HUES64 (cell line): ENCODE results near the gene HOXB2. TPM values are rescaled to one million over a fixed set of nuclear protein-coding genes. Genes with fewer than 3 reads are reported as not detected.

Experiments used
- H3K27ac ChIP-seq: 2 replicates; pipeline ENCODE4 v1.7.0; 2013; ENCODE audit warnings: low read depth, low read length, inconsistent platforms
- H3K27me3 ChIP-seq: 2 replicates; pipeline ENCODE4 v1.6.1; 2013; ENCODE audit warnings: mild to moderate bottlenecking, low read length; ENCODE audit not compliant: insufficient read depth
- H3K36me3 ChIP-seq: 2 replicates; pipeline ENCODE4 v1.6.1; 2013; ENCODE audit warnings: mild to moderate bottlenecking, low read length; ENCODE audit not compliant: insufficient read depth
- H3K4me1 ChIP-seq: 2 replicates; pipeline ENCODE4 v1.6.1; 2013; ENCODE audit warnings: mild to moderate bottlenecking, low read length, moderate library complexity; ENCODE audit not compliant: insufficient read depth
- H3K4me3 ChIP-seq: 2 replicates; pipeline ENCODE4 v1.5.1; 2013; ENCODE audit warnings: mild to moderate bottlenecking, low read length, moderate library complexity
- H3K9ac ChIP-seq: 2 replicates; pipeline ENCODE4 v1.6.1; 2013; ENCODE audit warnings: mild to moderate bottlenecking, low read depth, low read length
- H3K9me3 ChIP-seq: 2 replicates; pipeline ENCODE4 v1.6.1; 2013; ENCODE audit warnings: low read depth, low read length; ENCODE audit not compliant: insufficient read depth
- WGBS: fragments of 150-250, 120-280 bp; methylation state at CpG from one replicate; pipeline ENCODE4 v1.1.7; 2013; ENCODE audit warnings: missing lambda C conversion rate; 5-methylcytosine and 5-hydroxymethylcytosine counted together
- polyA plus RNA-seq, 2 experiments: library from polyadenylated mRNA; stranded (reverse); fragments of 50-300 nt; gene quantifications; one replicate each; pipeline ENCODE4 v1.2.3, GENCODE V29; 2013

Gene HOXB2
- 24.6 TPM for polyA plus RNA-seq (2013, experiment 1 of 2)
- 44.5 TPM for polyA plus RNA-seq (2013, experiment 2 of 2)

DNA sequence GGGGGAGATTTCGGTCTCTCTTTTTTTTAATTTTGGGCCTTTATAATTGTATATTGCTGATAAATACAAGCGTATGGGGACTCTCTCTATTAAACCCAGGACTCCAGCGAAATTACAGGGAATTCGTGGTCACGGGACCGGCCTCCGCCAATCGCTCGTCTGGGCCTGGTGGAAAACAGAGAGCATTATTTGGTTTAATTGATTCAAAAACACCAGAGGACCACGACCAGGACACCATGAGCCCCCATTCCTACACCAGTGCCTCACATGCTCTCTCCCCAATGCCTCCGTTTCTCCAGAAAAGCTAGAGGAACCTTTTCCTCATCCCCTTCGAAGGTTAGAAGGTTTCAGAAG, at the start of gene HOXB2:
Gene HOXB2 (minus strand): TSS at position 88 of the 354 bp plus-strand sequence. CDS start 198 bp downstream, outside the sequence.
- H3K27me3 ChIP-seq, result peaks cover 100% of the 10 kb centered on the region
- H3K9ac ChIP-seq, result peak within 1 kb of the TSS; percentile 43; the same call in 1 of the 2 replicates
- WGBS, result 14% methylated on average over 11 of the region's 12 CpGs
- peaks cover 63% of the 10 kb centered on the region for H3K4me1 ChIP-seq
- H3K9me3 ChIP-seq, result no peaks in the 10 kb centered on the region
- no peak within 1 kb of the TSS; the same call in 1 of the 2 replicates for H3K27ac ChIP-seq
- no peaks in the 10 kb centered on the region for H3K36me3 ChIP-seq
- H3K4me3 ChIP-seq, result peak within 1 kb of the TSS; percentile 53

DNA sequence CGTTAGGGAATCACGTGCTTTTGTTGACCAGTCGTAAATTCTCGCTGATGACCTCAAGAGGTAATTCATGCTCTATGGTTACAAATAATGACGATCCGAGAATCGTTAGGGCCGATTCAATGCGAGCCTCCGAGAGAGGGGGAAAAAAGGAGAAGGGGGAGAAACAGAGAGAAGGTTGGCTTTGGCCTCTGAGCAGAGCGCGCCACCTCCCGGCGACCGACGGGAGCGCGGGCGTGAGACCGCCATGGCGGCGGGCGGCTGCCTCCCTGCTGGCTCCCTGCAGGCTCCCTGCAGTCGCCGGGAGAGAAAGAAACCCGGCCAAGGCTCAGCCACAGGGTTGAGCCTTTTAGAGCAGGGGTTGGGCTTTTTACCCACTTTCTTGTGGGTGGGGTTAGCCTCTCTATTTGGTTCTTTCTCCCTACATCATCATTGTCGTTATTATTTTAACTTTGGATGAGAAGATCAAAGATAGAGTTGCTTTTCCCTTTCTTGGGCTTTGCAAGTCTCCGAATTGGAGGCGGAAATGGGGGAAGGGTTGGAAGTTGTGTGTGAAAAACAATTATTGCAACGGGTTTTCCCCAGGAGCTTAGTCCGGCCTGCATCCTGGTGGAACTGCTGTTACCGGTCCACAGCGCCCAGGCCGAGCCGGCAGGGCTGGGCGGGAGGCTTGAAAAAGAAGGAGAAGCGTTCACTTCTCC, 49.1 kb upstream of the HOXB2 start:
- H3K4me3 ChIP-seq, result peak overlapping the region; percentile 4; the same call in 1 of the 2 replicates
- H3K9me3 ChIP-seq, result no peaks in the 10 kb centered on the region
- no peak overlapping the region for H3K27ac ChIP-seq
- no peak overlapping the region for H3K9ac ChIP-seq
- peaks cover 15% of the 10 kb centered on the region for H3K4me1 ChIP-seq
- 1% methylated on average over 37 of the region's 37 CpGs for WGBS
- H3K36me3 ChIP-seq, result no peaks in the 10 kb centered on the region
- peaks cover 100% of the 10 kb centered on the region for H3K27me3 ChIP-seq

- no peak within 1 kb of the TSS for H3K9ac ChIP-seq
- WGBS, result 2% methylated on average over 50 of the region's 50 CpGs
- H3K9me3 ChIP-seq, result no peaks in the 10 kb centered on the region
- H3K4me1 ChIP-seq, result peaks cover 15% of the 10 kb centered on the region
- H3K36me3 ChIP-seq, result no peaks in the 10 kb centered on the region
- H3K27ac ChIP-seq, result no peak within 1 kb of the TSS
- peak within 1 kb of the TSS; percentile 4; the same call in 1 of the 2 replicates for H3K4me3 ChIP-seq
- H3K27me3 ChIP-seq, result peaks cover 100% of the 10 kb centered on the region
These were observed 48.4 kb upstream of the HOXB2 start, which contains the start of gene HOXB5 for GRCh38 chr17:48593126-48593829. Gene HOXB5, minus strand, starts transcription at chr17:48593779. Its CDS starts 97 bp downstream, at chr17:48593682.

DNA sequence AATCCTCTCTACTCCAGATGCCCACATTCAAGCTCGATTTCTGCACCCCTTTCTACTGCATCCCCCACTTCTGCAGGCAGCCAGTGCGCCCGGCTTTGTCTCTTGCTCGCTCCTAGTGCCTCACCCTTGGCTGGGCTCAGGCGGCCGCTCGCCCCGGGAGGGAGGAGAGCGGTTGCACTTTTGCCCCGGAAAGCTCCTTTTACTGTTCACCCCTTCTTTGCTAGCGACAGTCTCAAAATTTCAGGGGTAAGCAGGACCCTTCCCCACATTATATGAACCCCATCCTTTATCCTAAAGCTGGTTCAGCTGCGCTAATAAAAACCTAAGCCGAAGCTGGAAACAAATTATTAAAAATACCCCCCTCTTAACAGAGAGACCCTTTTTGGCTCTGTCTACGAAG, 47.7 kb upstream of the HOXB2 start:
- H3K4me3 ChIP-seq, result no peak overlapping the region
- H3K4me1 ChIP-seq, result peaks cover 15% of the 10 kb centered on the region
- peaks cover 100% of the 10 kb centered on the region for H3K27me3 ChIP-seq
- H3K9me3 ChIP-seq, result no peaks in the 10 kb centered on the region
- H3K27ac ChIP-seq, result no peak overlapping the region
- 13% methylated on average over 14 of the region's 14 CpGs for WGBS
- H3K36me3 ChIP-seq, result no peaks in the 10 kb centered on the region
- H3K9ac ChIP-seq, result no peak overlapping the region

GRCh38 chr17:48592057-48592514, 47.2 kb upstream of the HOXB2 start:
- Histone ChIP-seq H3K36me3 (no peaks in the 10 kb centered on the region), H3K9me3 (no peaks in the 10 kb centered on the region), H3K9ac (no peak overlapping the region), H3K27me3 (peaks cover 100% of the 10 kb centered on the region), H3K4me1 (peaks cover 15% of the 10 kb centered on the region), H3K27ac (no peak overlapping the region), H3K4me3 (no peak overlapping the region)
- 5% methylated on average over 32 of the region's 33 CpGs for WGBS

DNA sequence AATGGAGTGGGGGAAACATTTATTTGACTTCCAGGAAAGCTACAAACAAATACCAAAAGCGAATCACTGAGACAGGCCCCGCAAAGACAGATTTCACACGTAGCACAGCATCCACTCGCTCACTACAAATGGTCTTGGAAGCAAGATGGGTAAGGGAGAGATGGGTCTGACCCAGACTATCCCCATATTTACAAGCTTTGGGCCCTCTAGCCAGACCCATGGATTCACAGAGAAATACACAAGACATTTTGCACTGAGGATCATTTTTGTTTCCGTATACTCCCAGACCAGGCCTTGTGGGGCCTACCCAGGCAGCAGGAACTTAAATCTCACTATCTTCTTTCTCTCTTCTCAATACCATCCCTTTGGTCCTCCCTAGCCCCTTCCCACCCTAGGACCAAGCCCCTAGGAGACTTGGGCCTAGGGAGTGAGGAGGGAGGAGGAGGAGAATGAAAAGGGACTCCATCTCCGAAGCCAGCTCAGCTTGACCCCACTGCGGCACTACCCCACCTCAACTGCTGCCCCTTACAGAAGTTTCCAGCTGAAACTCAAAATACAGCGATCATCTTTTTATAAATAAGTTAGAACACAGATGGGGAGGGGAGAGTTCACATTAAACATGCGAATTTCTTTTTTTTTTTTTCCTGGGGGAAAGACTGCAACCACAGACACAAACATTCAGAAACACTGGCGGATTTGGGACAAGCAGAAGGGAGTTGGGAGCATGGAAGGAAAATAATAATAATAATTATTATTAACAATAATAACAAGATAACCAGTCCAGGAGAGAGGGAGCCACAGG, 46.5 kb upstream of the HOXB2 start:
- H3K9ac ChIP-seq, result no peak overlapping the region
- H3K9me3 ChIP-seq, result no peaks in the 10 kb centered on the region
- H3K27me3 ChIP-seq, result peaks cover 100% of the 10 kb centered on the region
- H3K36me3 ChIP-seq, result no peaks in the 10 kb centered on the region
- no peak overlapping the region for H3K27ac ChIP-seq
- no peak overlapping the region for H3K4me3 ChIP-seq
- H3K4me1 ChIP-seq, result peaks cover 13% of the 10 kb centered on the region
- whole genome bisulfite sequencing, result 75% methylated on average over 5 of the region's 10 CpGs

DNA sequence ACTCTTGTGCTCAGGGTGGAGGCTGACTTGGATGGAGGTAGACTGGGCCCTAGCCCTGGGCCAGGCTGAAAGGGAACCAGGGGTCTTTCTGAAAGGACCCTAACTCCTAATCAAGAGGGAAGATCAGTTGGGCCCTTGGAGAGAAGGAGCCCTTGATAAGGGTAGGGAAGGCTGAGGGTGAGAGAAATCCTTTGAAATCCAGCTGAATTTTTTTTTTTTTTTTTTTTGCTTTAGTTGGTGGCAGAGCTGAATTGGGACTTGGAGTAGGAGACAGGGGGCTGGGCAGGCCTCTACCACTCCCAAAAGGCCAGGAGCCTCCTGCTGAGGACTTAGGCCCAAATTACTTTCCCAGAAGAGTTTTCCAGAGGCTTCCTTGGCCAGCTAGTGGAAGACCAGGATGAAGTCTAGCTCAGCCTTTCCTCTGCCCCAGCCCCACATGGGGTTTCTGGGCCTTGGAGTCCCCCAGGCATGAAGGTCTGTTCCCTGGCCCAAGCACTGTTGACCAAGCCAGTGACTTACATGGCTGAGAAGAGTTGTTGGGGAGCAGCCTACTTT, 45.8 kb upstream of the HOXB2 start:
- Histone ChIP-seq H3K4me1 (peaks cover 7% of the 10 kb centered on the region), H3K27me3 (peaks cover 100% of the 10 kb centered on the region), H3K9me3 (no peaks in the 10 kb centered on the region), H3K27ac (no peak overlapping the region), H3K36me3 (no peaks in the 10 kb centered on the region), H3K9ac (no peak overlapping the region), H3K4me3 (no peak overlapping the region)

- Histone ChIP-seq H3K27me3 (peaks cover 100% of the 10 kb centered on the region), H3K9me3 (no peaks in the 10 kb centered on the region), H3K36me3 (no peaks in the 10 kb centered on the region), H3K27ac (no peak within 1 kb of the TSS), H3K4me3 (no peak within 1 kb of the TSS), H3K4me1 (peaks cover 7% of the 10 kb centered on the region), H3K9ac (no peak within 1 kb of the TSS)
- WGBS, result 6% methylated on average over 22 of the region's 23 CpGs
These were observed 45.1 kb upstream of the HOXB2 start, which contains the start of gene HOXB3 for GRCh38 chr17:48589831-48590606. Gene HOXB3, minus strand, starts transcription at chr17:48590241. Its CDS starts 37,767 bp downstream, at chr17:48552474.

- H3K27me3 ChIP-seq, result peaks cover 100% of the 10 kb centered on the region
- H3K9ac ChIP-seq, result no peak overlapping the region
- H3K4me3 ChIP-seq, result no peak overlapping the region
- H3K36me3 ChIP-seq, result no peaks in the 10 kb centered on the region
- 4% methylated on average over 7 of the region's 10 CpGs for WGBS
- no peak overlapping the region for H3K27ac ChIP-seq
- peaks cover 4% of the 10 kb centered on the region for H3K4me1 ChIP-seq
- no peaks in the 10 kb centered on the region for H3K9me3 ChIP-seq
These were observed 44.3 kb upstream of the HOXB2 start for GRCh38 chr17:48589060-48589830.
